Measurements from ENCODE around the gene BCAS1. TPM values are rescaled to one million over a fixed set of nuclear protein-coding genes. Genes with fewer than 3 reads are reported as not detected.

The BCAS1 gene
- total RNA-seq, 1 experiment from 2014 or later = 0.17 TPM

- no peak for ATAC-seq
- no TSS peak for BruUV-seq (replicated peaks)
- CTCF ChIA-PET = interaction anchor here (1.8 to 13.2 kb wide), 2 partner anchors 10 to 106 kb away, joined by 7 to 162 read pairs; no protein-coding TSS in a partner anchor
Measured at GRCh38 chr20:54093423-54094267, 23.3 kb upstream of the BCAS1 start.

More at GRCh38 chr20:54093423-54094267, 23.3 kb upstream of the BCAS1 start:
- no peaks in the 10 kb centered on the region for H3K9me2 ChIP-seq (ENCODE audit: insufficient read depth)
- RAD21 ChIA-PET (ENCODE audit: low non-redundant PET in 1 of 2, low total read pairs in 2 of 2, uncharacterized antibody in 2 of 2, unreplicated experiment in 2 of 2) = no interaction called here
- no peaks in the 10 kb centered on the region for H3K9me3 ChIP-seq (ENCODE audit: control insufficient read depth in 1 of 2, insufficient read depth in 1 of 2, low read depth in 1 of 2, low read length in 2 of 2)
- TF ChIP-seq CTCF (IDR thresholded peaks at IDR 0.05 in 2 of 3, conservative IDR thresholded peaks at IDR 0.05 in 1 of 3; ENCODE audit: borderline replicate concordance in 1 of 3, insufficient read depth in 1 of 3, low read depth in 2 of 3, low read length in 2 of 3) = no peak
- no peak for TF ChIP-seq EZH2phosphoT487 (IDR thresholded peaks at IDR 0.05; ENCODE audit: borderline replicate concordance)
- TF ChIP-seq ZBTB33 (IDR thresholded peaks at IDR 0.05; ENCODE audit: extremely low read depth, insufficient replicate concordance, low read length) = no peak
- no peak for TF ChIP-seq ELF1 (IDR thresholded peaks at IDR 0.05; ENCODE audit: borderline replicate concordance, low read depth)
- no peak for TF ChIP-seq JUND (IDR thresholded peaks at IDR 0.05)
- no peak for TF ChIP-seq FOSL1 (IDR thresholded peaks at IDR 0.05; ENCODE audit: low read depth)
- TF ChIP-seq CEBPB (IDR thresholded peaks at IDR 0.05; ENCODE audit: low read depth) = no peak
- no peak for TF ChIP-seq POLR2A (IDR thresholded peaks at IDR 0.05; ENCODE audit: borderline replicate concordance, extremely low read depth, insufficient read depth, insufficient read length)
- TF ChIP-seq SP1 (IDR thresholded peaks at IDR 0.05; ENCODE audit: low read depth) = no peak
- TF ChIP-seq EZH2 (IDR thresholded peaks at IDR 0.05) = no peak
- no peak for TF ChIP-seq ZFX (IDR thresholded peaks at IDR 0.05)
- TF ChIP-seq SIN3A (IDR thresholded peaks at IDR 0.05; ENCODE audit: low read depth) = no peak
- no peak for TF ChIP-seq ZNF274 (IDR thresholded peaks at IDR 0.05; ENCODE audit: low read depth, low read length)
- TF ChIP-seq POLR2AphosphoS5 (IDR thresholded peaks at IDR 0.05; ENCODE audit: low read depth, low read length) = no peak
- TF ChIP-seq EGR1 (IDR thresholded peaks at IDR 0.05; ENCODE audit: low read depth) = no peak
- TF ChIP-seq, protein P1, sequence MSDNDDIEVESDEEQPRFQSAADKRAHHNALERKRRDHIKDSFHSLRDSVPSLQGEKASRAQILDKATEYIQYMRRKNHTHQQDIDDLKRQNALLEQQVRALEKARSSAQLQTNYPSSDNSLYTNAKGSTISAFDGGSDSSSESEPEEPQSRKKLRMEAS (IDR thresholded peaks at IDR 0.05) = no peak
- no peak for TF ChIP-seq ATF3 (IDR thresholded peaks at IDR 0.05)
- no peak for TF ChIP-seq RAD21 (IDR thresholded peaks at IDR 0.05; ENCODE audit: low read depth)
- no peaks in the 10 kb centered on the region for H3K79me2 ChIP-seq (ENCODE audit: insufficient read depth, low read length)
- no peak for DNase-seq (ENCODE audit: low read depth, low spot score)
- no peak overlapping the region for H3K4me2 ChIP-seq (ENCODE audit: low read length)
- POLR2A ChIA-PET = no interaction called here
- intact Hi-C loops (cut with micrococcal nuclease) = no loop called here
- H4K20me1 ChIP-seq (ENCODE audit: insufficient read depth) = no peaks in the 10 kb centered on the region
- H2AFZ ChIP-seq (ENCODE audit: low read depth, low read length, poor library complexity, severe bottlenecking) = peak overlapping the region; percentile 47
- H3K4me1 ChIP-seq (ENCODE audit: control insufficient read depth in 1 of 2, insufficient read depth in 2 of 2, low read length in 2 of 2) = peaks cover 7 to 21% of the 10 kb centered on the region in 2 experiments; a peak in 3 of 4 replicates
- no peak overlapping the region for H3K27ac ChIP-seq (ENCODE audit: low read depth, low read length)
- H3K9ac ChIP-seq (ENCODE audit: low read length) = no peak overlapping the region
- H3K27me3 ChIP-seq (ENCODE audit: insufficient read depth, low read length) = no peaks in the 10 kb centered on the region
- no peak overlapping the region for H3K4me3 ChIP-seq (replicated peaks in 1 of 2; ENCODE audit: low read depth in 1 of 2, low read length in 2 of 2)
- H3K36me3 ChIP-seq (ENCODE audit: control insufficient read depth in 1 of 2, insufficient read depth in 2 of 2, low read length in 2 of 2) = no peaks in the 10 kb centered on the region
